OCI-LY1 (cell line): ENCODE measurements around the gene PHF2.

Experiments
- CTCF ChIP-seq: fragments of 200-600 bp; sonication (generic), shearing (Covaris generic); IDR thresholded peaks from 2 replicates; pipeline ENCODE4 v1.5.1; 2017; ENCODE audit warnings: mild to moderate bottlenecking, antibody characterized with exemption, low read length, moderate library complexity, mixed read lengths
- EZH2 ChIP-seq: fragments of 200-600 bp; sonication (generic), shearing (Covaris generic); IDR thresholded peaks from 2 replicates; pipeline ENCODE4 v1.8.0; 2017; ENCODE audit warnings: borderline replicate concordance, mixed run types, mild to moderate bottlenecking, antibody characterized with exemption, low read length, moderate library complexity, mixed read lengths

GRCh38 chr9:93536167-93536566 lies 40.2 kb upstream of the PHF2 start:
- no peak for TF ChIP-seq CTCF
- TF ChIP-seq EZH2 = no peak
